ENCODE results near the gene KCNIP1.

GRCh38 chr5:170650850-170651249, 147.0 kb downstream of the KCNIP1 start:
- TF ChIP-seq CTCF (optimal IDR thresholded peaks at IDR 0.05 in 1 of 3, IDR thresholded peaks at IDR 0.05 in 1 of 3, conservative IDR thresholded peaks at IDR 0.05 in 1 of 3; ENCODE audit: extremely low read depth in 1 of 3, insufficient read depth in 2 of 3, low read length in 3 of 3) (no peak), EZH2 (IDR thresholded peaks at IDR 0.05; ENCODE audit: low read length) (no peak)

Measured in keratinocyte (primary cell).